D721Med (cell line): ENCODE data around the gene INSL6.
"Not testable (repeated sequence)": the region's sequence is repeated elsewhere in the genome, so short reads cannot be mapped to it uniquely, and the experiment has no call there.

ENCODE experiments used
- DNase-seq: peaks from one replicate; pipeline ENCODE4 v3.0.0; 2011; ENCODE audit warnings: low spot score; ENCODE audit not compliant: insufficient read length
- FAIRE-seq: peaks from 2 replicates; lab custom pipeline; 2011; peaks lifted over from hg19 to GRCh38; lab: Jason Lieb, UNC
- CTCF ChIP-seq: IDR thresholded peaks from 2 replicates; pipeline ENCODE4 v1.5.1; 2012; ENCODE audit warnings: mild to moderate bottlenecking, control low read depth; ENCODE audit not compliant: insufficient read depth; ENCODE audit errors: missing control alignments

The INSL6 gene

GRCh38 chr9:5188060-5188984 lies 2.9 kb upstream of the INSL6 start:
- no peak for TF ChIP-seq CTCF
- DNase-seq (no peak), FAIRE-seq (no peak)

GRCh38 chr9:5186416-5187169 lies 1.2 kb upstream of the INSL6 start:
- peak; percentile 74 for TF ChIP-seq CTCF
- peak; percentile 87 for FAIRE-seq
- peak; percentile 14 for DNase-seq

GRCh38 chr9:5184776-5185175 lies 663 bp downstream of the INSL6 start:
- DNase-seq (no peak), FAIRE-seq (no peak)
- no peak for TF ChIP-seq CTCF

GRCh38 chr9:5180631-5181030 lies 4.8 kb downstream of the INSL6 start:
- not testable (repeated sequence) for FAIRE-seq, DNase-seq

GRCh38 chr9:5178126-5178805 lies 7.2 kb downstream of the INSL6 start:
- FAIRE-seq (no peak), DNase-seq (no peak)
- TF ChIP-seq CTCF, result no peak

GRCh38 chr9:5146241-5146640 lies 39.2 kb downstream of the INSL6 start:
- no peak for DNase-seq
- FAIRE-seq, result no peak
- TF ChIP-seq CTCF, result no peak

GRCh38 chr9:5144217-5144616 lies 41.2 kb downstream of the INSL6 start:
- TF ChIP-seq CTCF, result no peak
- FAIRE-seq (no peak), DNase-seq (no peak)
